HFFc6 (cell line): ENCODE results near the gene CD200R1L. TPM values are rescaled to one million over a fixed set of nuclear protein-coding genes. Genes with fewer than 3 reads are reported as not detected.
A peak's percentile ranks its signal among the peaks of the same experiment; 100 is the strongest.

ENCODE experiments used
- DNase-seq: peaks from one replicate; pipeline ENCODE4 v3.0.0-alpha.2; 2018
- H3K27ac Mint-ChIP-seq: 2 replicates; pipeline ENCODE4 v1.8.0; 2020; ENCODE audit warnings: mild to moderate bottlenecking, mixed read lengths
- H3K27me3 Mint-ChIP-seq: 2 replicates; pipeline ENCODE4 v1.8.0; 2021; ENCODE audit warnings: mild to moderate bottlenecking, moderate library complexity, mixed read lengths; ENCODE audit not compliant: insufficient read depth
- H3K36me3 Mint-ChIP-seq: 2 replicates; pipeline ENCODE4 v1.8.0; 2021; ENCODE audit warnings: low read depth, mixed read lengths
- H3K4me1 Mint-ChIP-seq: 2 replicates; pipeline ENCODE4 v1.8.0; 2020; ENCODE audit warnings: low read depth, mixed read lengths
- H3K4me3 Mint-ChIP-seq: 2 replicates; pipeline ENCODE4 v1.8.0; 2020; ENCODE audit warnings: mild to moderate bottlenecking, moderate library complexity, mixed read lengths
- H3K9me3 Mint-ChIP-seq: 2 replicates; pipeline ENCODE4 v1.8.0; 2020; ENCODE audit warnings: mild to moderate bottlenecking, mixed read lengths
- total RNA-seq, 6 experiments: library from RNA; stranded (reverse); fragmentation: NEBNext Ultra II Directional; extraction: Animal tissue kit (Norgen Biotek cat#: 25700); gene quantifications; 2 replicates in 1 of 6; 3 replicates in 5 of 6; pipeline ENCODE4 v1.2.3, GENCODE V29; 2021
- TF ChIP-seq, protein P1 (sequence below): fragments of 200-600 bp; sonication (generic); IDR thresholded peaks from 2 replicates; pipeline ENCODE4 v1.5.0; 2021; ENCODE audit warnings: antibody characterized with exemption, mild to moderate bottlenecking

The CD200R1L gene
- total RNA-seq, 6 experiments from 2014 or later, result not detected

- DNase-seq, result no peak
- no peaks in the 10 kb centered on the region for H3K9me3 Mint-ChIP-seq
- no peaks in the 10 kb centered on the region; the same call in none of the 2 replicates for H3K27me3 Mint-ChIP-seq
- peaks cover 73% of the 10 kb centered on the region for H3K4me1 Mint-ChIP-seq
- H3K4me3 Mint-ChIP-seq, result no peak overlapping the region
- TF ChIP-seq, protein P1, sequence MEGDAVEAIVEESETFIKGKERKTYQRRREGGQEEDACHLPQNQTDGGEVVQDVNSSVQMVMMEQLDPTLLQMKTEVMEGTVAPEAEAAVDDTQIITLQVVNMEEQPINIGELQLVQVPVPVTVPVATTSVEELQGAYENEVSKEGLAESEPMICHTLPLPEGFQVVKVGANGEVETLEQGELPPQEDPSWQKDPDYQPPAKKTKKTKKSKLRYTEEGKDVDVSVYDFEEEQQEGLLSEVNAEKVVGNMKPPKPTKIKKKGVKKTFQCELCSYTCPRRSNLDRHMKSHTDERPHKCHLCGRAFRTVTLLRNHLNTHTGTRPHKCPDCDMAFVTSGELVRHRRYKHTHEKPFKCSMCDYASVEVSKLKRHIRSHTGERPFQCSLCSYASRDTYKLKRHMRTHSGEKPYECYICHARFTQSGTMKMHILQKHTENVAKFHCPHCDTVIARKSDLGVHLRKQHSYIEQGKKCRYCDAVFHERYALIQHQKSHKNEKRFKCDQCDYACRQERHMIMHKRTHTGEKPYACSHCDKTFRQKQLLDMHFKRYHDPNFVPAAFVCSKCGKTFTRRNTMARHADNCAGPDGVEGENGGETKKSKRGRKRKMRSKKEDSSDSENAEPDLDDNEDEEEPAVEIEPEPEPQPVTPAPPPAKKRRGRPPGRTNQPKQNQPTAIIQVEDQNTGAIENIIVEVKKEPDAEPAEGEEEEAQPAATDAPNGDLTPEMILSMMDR, result no peak
- peak overlapping the region; percentile 30 for H3K27ac Mint-ChIP-seq
- H3K36me3 Mint-ChIP-seq, result no peaks in the 10 kb centered on the region
These were observed 69.8 kb downstream of the CD200R1L start for GRCh38 chr3:112776836-112777235.

DNA sequence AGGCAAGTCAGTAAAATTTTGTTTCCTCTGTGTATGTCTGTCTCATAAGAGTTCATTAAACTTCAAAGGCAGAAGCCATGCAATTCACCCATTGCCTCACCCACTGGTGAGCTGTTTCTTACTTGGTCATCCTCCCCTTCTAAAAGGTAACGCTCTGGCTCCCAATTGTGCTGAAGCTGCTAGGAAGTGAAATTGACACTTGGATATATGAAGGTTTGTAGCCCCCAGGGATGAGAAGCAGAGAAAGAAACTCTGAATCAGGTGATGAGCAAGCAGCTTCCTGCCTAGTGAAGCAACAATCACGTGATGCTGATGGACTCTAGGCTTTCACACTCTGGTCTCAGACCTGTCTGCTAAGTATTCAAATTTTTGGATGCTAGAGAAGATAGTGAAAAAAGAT is 70.7 kb downstream of the CD200R1L start:
- H3K36me3 Mint-ChIP-seq, result no peaks in the 10 kb centered on the region
- peak overlapping the region; percentile 66 for H3K27ac Mint-ChIP-seq
- TF ChIP-seq, protein P1, result no peak
- H3K4me3 Mint-ChIP-seq, result peak overlapping the region; percentile 24; the same call in 1 of the 2 replicates
- H3K9me3 Mint-ChIP-seq, result no peaks in the 10 kb centered on the region
- peaks cover 67% of the 10 kb centered on the region for H3K4me1 Mint-ChIP-seq
- no peaks in the 10 kb centered on the region; the same call in none of the 2 replicates for H3K27me3 Mint-ChIP-seq
- DNase-seq, result peak; percentile 31

DNA sequence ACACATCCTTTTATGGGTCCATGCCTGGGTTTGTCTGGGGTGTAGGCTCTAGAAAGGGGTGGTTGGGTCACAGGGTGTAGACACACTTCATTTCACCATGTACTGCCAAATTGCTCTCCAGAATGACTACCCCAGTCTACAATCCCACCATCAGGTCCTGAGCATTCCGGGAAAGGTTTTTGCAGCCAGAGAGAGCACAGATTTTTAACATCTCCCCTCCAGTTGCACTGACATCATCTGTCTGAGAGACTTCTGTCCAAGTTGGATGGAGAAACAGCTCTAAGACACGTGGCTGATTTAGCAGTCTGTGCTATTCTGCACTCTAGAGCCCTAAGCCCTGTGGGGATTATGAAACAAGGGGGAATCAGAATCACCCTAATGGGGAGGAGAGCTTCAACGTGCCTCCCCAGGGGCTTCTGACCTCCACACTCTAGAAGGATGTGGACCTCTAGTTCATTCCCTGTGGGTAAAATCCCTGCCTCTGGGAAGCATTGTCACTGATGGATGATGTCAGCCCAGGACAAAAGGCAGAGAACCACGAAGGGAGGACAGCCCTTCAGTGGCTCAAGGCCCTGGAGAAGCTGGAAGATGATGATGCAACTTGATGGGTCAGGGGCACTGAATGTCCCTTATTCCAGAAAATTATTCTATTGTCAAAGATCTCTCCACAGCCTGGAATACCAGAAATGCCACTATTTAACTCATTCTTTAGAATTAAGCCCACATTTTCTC is 71.5 kb downstream of the CD200R1L start:
- Mint-ChIP-seq H3K4me3 (no peak overlapping the region; the same call in 1 of the 2 replicates), H3K4me1 (peaks cover 71% of the 10 kb centered on the region), H3K36me3 (no peaks in the 10 kb centered on the region), H3K27ac (peak overlapping the region; percentile 71), H3K9me3 (no peaks in the 10 kb centered on the region), H3K27me3 (no peaks in the 10 kb centered on the region; the same call in none of the 2 replicates)
- peak; percentile 5 for DNase-seq
- TF ChIP-seq, protein P1, result no peak

GRCh38 chr3:112774293-112774926 is 72.3 kb downstream of the CD200R1L start:
- no peaks in the 10 kb centered on the region; the same call in none of the 2 replicates for H3K27me3 Mint-ChIP-seq
- peak overlapping the region; percentile 71 for H3K27ac Mint-ChIP-seq
- H3K4me3 Mint-ChIP-seq, result peak overlapping the region; percentile 27; the same call in 1 of the 2 replicates
- TF ChIP-seq, protein P1, result no peak
- peaks cover 74% of the 10 kb centered on the region for H3K4me1 Mint-ChIP-seq
- no peaks in the 10 kb centered on the region for H3K9me3 Mint-ChIP-seq
- DNase-seq, result peak; percentile 71
- no peaks in the 10 kb centered on the region for H3K36me3 Mint-ChIP-seq

GRCh38 chr3:112773864-112774263 is 72.8 kb downstream of the CD200R1L start:
- H3K4me3 Mint-ChIP-seq, result no peak overlapping the region
- H3K27me3 Mint-ChIP-seq, result no peaks in the 10 kb centered on the region; the same call in 1 of the 2 replicates
- DNase-seq, result no peak
- H3K4me1 Mint-ChIP-seq, result peaks cover 74% of the 10 kb centered on the region
- no peaks in the 10 kb centered on the region for H3K36me3 Mint-ChIP-seq
- TF ChIP-seq, protein P1, result no peak
- peak overlapping the region; percentile 71 for H3K27ac Mint-ChIP-seq
- no peaks in the 10 kb centered on the region for H3K9me3 Mint-ChIP-seq
